ENCODE measurements around the gene GHRL.

DNA sequence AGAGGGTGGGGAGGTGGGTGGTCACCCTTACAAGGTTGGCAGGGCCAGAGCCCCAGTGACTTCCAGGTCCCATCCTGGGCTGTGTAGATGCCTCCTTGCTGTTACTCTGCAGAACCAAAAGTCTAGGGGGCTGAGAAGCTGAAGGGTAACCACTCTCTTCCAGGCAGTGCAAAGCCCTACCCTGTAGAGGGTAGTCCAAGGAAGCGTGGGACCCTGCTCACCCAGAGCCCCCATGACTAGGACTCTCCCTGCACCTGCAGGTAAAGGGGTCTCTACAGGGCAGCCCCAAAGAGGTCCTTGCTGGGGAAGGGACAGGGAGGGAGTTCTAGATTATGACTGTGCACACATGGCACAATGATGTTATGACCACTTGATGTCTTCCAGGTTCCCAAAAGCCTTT, 14.2 kb downstream of the GHRL start:
- TF ChIP-seq MYC (IDR thresholded peaks at IDR 0.05; ENCODE audit: low read depth, low read length) = no peak
- TF ChIP-seq, protein P1, sequence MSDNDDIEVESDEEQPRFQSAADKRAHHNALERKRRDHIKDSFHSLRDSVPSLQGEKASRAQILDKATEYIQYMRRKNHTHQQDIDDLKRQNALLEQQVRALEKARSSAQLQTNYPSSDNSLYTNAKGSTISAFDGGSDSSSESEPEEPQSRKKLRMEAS (IDR thresholded peaks at IDR 0.05; ENCODE audit: insufficient read depth, insufficient read length) = no peak

All from endothelial cell of umbilical vein (primary cell).